ENCODE data around the gene USP32.

DNA sequence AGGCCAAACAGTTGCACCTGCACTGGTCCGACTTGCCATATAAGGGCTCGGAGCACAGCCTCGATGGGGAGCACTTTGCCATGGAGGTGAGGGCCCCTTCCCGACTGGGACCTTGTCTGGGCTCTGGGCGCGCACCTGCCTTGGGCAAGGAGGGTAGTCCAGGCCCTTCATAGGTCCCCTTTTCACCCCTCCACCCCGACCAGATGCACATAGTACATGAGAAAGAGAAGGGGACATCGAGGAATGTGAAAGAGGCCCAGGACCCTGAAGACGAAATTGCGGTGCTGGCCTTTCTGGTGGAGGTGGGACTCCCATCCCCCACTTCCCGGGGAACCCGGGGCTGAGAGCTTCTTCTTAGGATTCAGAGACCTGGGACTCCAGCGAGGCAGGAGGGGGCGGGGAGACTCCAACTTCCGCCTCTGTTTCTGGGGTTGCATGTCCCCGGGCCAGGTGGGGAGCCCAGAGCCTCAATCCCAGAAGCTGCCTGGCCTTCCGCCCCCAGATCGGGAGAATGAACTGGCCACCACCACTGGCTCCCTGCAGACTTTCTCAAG lies 234.4 kb downstream of the USP32 start:
- TF ChIP-seq, protein P1, sequence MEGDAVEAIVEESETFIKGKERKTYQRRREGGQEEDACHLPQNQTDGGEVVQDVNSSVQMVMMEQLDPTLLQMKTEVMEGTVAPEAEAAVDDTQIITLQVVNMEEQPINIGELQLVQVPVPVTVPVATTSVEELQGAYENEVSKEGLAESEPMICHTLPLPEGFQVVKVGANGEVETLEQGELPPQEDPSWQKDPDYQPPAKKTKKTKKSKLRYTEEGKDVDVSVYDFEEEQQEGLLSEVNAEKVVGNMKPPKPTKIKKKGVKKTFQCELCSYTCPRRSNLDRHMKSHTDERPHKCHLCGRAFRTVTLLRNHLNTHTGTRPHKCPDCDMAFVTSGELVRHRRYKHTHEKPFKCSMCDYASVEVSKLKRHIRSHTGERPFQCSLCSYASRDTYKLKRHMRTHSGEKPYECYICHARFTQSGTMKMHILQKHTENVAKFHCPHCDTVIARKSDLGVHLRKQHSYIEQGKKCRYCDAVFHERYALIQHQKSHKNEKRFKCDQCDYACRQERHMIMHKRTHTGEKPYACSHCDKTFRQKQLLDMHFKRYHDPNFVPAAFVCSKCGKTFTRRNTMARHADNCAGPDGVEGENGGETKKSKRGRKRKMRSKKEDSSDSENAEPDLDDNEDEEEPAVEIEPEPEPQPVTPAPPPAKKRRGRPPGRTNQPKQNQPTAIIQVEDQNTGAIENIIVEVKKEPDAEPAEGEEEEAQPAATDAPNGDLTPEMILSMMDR (IDR thresholded peaks at IDR 0.05) = no peak
- TF ChIP-seq POLR2A (IDR thresholded peaks at IDR 0.05) = no peak
